ENCODE results near the gene GNAS. TPM values are rescaled to one million over a fixed set of nuclear protein-coding genes. Genes with fewer than 3 reads are reported as not detected.

The GNAS gene
- total RNA-seq, 1 donor from 2014 or later = 1,173 TPM

DNA sequence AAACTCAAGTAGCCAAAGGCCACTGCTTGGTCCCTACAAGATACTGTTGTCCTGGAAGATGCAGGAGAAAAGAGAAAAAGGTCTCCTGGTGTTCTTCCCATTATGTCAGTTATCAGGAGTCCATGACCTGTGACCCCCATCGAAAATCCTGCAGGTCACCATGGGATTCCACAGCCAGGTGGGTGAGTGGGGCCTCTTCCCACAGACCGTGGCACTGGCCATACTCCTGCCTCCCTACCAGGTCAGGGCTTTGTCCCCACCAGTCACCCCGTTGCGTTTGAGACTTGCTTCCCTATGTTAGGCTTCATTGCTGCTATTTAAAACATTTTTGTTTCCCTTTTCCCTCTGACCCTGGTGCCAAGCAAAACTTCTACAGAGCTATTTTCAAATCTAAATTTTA is 60.6 kb downstream of the GNAS start:
- Mint-ChIP-seq H3K27me3 (ENCODE audit: unreplicated experiment) (no peaks in the 10 kb centered on the region), H3K27ac (ENCODE audit: unreplicated experiment) (no peak overlapping the region)

DNA sequence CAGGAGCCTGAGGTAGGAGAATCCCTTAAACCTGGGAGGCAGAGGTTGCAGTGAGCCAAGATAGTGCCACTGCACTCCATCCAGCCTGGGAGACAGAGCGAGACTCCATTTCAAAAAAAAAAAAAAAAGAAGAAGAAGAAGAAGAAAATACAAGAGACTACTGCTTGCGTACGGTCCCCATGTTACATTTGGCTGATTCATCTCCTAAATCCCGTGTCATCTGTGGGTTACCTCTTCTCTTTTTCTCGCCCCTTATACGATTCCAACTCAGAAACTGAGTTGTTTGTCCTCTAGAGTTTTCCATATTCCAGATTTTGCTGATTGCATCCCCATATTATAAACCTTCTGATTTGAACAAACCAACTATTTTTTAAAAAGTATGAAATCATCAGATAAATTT is 66.1 kb downstream of the GNAS start:
- TF ChIP-seq, protein P1, sequence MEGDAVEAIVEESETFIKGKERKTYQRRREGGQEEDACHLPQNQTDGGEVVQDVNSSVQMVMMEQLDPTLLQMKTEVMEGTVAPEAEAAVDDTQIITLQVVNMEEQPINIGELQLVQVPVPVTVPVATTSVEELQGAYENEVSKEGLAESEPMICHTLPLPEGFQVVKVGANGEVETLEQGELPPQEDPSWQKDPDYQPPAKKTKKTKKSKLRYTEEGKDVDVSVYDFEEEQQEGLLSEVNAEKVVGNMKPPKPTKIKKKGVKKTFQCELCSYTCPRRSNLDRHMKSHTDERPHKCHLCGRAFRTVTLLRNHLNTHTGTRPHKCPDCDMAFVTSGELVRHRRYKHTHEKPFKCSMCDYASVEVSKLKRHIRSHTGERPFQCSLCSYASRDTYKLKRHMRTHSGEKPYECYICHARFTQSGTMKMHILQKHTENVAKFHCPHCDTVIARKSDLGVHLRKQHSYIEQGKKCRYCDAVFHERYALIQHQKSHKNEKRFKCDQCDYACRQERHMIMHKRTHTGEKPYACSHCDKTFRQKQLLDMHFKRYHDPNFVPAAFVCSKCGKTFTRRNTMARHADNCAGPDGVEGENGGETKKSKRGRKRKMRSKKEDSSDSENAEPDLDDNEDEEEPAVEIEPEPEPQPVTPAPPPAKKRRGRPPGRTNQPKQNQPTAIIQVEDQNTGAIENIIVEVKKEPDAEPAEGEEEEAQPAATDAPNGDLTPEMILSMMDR (IDR thresholded peaks at IDR 0.05) = no peak
- Mint-ChIP-seq H3K27ac (ENCODE audit: unreplicated experiment) (no peak overlapping the region), H3K36me3 (ENCODE audit: unreplicated experiment) (no peaks in the 10 kb centered on the region), H3K9me3 (ENCODE audit: unreplicated experiment) (peaks cover 3% of the 10 kb centered on the region), H3K4me1 (ENCODE audit: unreplicated experiment) (no peaks in the 10 kb centered on the region), H3K4me3 (ENCODE audit: unreplicated experiment) (no peak overlapping the region), H3K27me3 (ENCODE audit: unreplicated experiment) (peaks cover 6% of the 10 kb centered on the region)
- no peak for DNase-seq (ENCODE audit: extremely low spot score, unreplicated experiment)

More for the DNA sequence above, 60.6 kb downstream of the GNAS start:
- no peak overlapping the region for H3K4me3 Mint-ChIP-seq (ENCODE audit: unreplicated experiment)
- peaks cover 7% of the 10 kb centered on the region for H3K4me1 Mint-ChIP-seq (ENCODE audit: unreplicated experiment)
- no peaks in the 10 kb centered on the region for H3K9me3 Mint-ChIP-seq (ENCODE audit: unreplicated experiment)
- peak; percentile 46 for DNase-seq (ENCODE audit: extremely low spot score, unreplicated experiment)
- TF ChIP-seq, protein P1 (IDR thresholded peaks at IDR 0.05) = no peak
- peaks cover 44% of the 10 kb centered on the region for H3K36me3 Mint-ChIP-seq (ENCODE audit: unreplicated experiment)

DNA sequence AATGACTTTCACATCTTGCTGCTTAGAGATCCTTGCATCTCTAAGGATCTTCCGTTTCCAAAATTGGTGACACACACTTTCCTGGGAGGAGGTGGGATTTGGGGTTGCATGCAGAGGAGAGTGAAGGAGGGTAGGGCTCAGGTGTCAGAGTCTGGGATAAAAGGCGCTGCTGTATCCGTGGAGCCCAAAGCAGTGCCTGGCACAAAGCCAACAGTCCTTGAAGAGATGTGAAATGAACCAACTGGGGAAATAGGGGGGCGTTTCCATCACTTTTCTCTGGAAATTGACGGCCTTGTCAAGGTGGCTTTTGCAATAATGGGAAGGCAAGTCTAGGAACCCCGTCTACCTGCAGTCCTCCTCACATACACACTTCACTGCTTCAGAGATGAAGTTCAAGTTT is 69.0 kb downstream of the GNAS start:
- Mint-ChIP-seq H3K36me3 (ENCODE audit: unreplicated experiment) (no peaks in the 10 kb centered on the region), H3K27ac (ENCODE audit: unreplicated experiment) (no peak overlapping the region), H3K9me3 (ENCODE audit: unreplicated experiment) (peaks cover 3% of the 10 kb centered on the region), H3K4me1 (ENCODE audit: unreplicated experiment) (no peaks in the 10 kb centered on the region), H3K4me3 (ENCODE audit: unreplicated experiment) (no peak overlapping the region), H3K27me3 (ENCODE audit: unreplicated experiment) (peaks cover 9% of the 10 kb centered on the region)
- DNase-seq (ENCODE audit: extremely low spot score, unreplicated experiment) = peak; percentile 56
- TF ChIP-seq, protein P1 (IDR thresholded peaks at IDR 0.05) = no peak

DNA sequence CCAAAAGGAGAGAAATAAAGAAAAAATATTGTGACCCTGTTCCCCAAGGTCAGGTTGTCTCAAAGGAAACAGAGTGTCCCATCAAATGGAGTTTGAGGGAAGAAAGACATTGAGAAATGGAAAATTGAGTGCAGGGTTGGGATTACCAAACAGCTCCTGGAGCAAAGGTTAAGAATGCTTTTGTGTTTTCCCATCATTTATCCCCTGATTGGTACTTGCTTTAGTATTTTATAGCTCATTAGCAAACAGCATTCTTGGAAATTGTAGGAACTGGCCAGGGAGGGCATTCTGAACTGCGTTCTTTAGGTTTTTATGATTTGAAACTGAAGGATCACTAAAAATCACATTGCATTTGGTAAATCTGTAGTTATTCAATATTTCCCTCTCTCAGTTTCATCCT is 69.5 kb downstream of the GNAS start:
- Mint-ChIP-seq H3K27me3 (ENCODE audit: unreplicated experiment) (peaks cover 9% of the 10 kb centered on the region), H3K9me3 (ENCODE audit: unreplicated experiment) (peaks cover 3% of the 10 kb centered on the region), H3K27ac (ENCODE audit: unreplicated experiment) (no peak overlapping the region), H3K4me1 (ENCODE audit: unreplicated experiment) (no peaks in the 10 kb centered on the region), H3K4me3 (ENCODE audit: unreplicated experiment) (no peak overlapping the region), H3K36me3 (ENCODE audit: unreplicated experiment) (no peaks in the 10 kb centered on the region)
- TF ChIP-seq, protein P1 (IDR thresholded peaks at IDR 0.05) = no peak
- DNase-seq (ENCODE audit: extremely low spot score, unreplicated experiment) = no peak

DNA sequence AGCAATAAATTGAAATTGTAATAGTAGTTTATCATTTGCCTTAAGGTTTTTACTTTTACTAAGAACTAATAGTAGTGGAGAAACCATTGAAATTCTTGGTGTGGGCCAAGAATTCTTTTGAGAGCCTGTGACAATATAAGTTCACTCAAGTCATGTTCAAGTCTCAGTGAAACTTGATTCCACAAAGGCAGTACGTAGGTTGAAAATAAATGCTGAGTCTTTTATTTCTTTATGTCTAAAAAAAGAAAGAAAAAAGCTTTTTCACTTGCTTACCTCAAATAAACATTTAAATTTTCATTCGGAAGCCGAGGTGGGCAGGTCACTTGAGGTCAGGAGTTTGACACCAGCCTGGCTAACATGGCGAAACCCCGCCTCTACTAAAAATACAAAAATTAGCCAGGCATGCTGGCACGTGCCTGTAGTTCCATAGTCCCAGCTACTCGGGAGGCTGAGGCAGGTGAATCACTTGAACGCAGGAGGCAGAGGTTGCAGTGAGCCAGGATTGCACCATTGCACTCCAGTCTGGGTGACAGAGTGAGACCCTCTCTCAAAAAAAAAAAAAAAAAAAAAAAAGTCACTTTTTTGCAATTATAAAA is 70.7 kb downstream of the GNAS start:
- TF ChIP-seq, protein P1 (IDR thresholded peaks at IDR 0.05) = no peak
- no peaks in the 10 kb centered on the region for H3K4me1 Mint-ChIP-seq (ENCODE audit: unreplicated experiment)
- H3K36me3 Mint-ChIP-seq (ENCODE audit: unreplicated experiment) = no peaks in the 10 kb centered on the region
- no peak overlapping the region for H3K4me3 Mint-ChIP-seq (ENCODE audit: unreplicated experiment)
- H3K27me3 Mint-ChIP-seq (ENCODE audit: unreplicated experiment) = peaks cover 9% of the 10 kb centered on the region
- peaks cover 3% of the 10 kb centered on the region for H3K9me3 Mint-ChIP-seq (ENCODE audit: unreplicated experiment)
- H3K27ac Mint-ChIP-seq (ENCODE audit: unreplicated experiment) = no peak overlapping the region
- DNase-seq (ENCODE audit: extremely low spot score, unreplicated experiment) = peak; percentile 19
